NCI-H82 treated with DMSO at 0.1 percent for 48 hours (cell line): ENCODE measurements around the gene FBXL13.
"Not testable (repeated sequence)": the region's sequence is repeated elsewhere in the genome, so short reads cannot be mapped to it uniquely, and the experiment has no call there.

Source experiments
- DNase-seq: peaks from one replicate; lab custom pipeline; 2025; ENCODE audit not compliant: unreplicated experiment; lab: John Stamatoyannopoulos, UW

FBXL13 gene

DNA sequence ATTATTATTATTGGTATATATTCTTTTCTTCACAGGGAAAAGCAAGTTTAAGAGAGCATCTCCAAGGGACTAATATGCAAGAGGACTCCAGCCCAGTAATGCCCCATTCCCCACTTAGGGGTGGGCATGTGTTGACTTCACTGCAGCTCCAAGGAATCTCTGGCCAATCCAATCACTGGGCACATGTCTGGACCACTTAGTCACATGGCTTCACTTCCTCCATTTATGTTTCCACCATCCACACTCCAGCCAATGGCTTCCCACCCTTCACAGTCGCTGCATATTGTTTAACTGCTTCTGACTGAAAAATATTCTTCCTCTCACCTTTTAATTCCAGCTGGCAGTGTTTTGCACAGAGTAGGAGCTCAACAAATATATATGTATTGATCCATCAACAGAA, 43.6 kb downstream of the FBXL13 start:
- no peak for DNase-seq

DNA sequence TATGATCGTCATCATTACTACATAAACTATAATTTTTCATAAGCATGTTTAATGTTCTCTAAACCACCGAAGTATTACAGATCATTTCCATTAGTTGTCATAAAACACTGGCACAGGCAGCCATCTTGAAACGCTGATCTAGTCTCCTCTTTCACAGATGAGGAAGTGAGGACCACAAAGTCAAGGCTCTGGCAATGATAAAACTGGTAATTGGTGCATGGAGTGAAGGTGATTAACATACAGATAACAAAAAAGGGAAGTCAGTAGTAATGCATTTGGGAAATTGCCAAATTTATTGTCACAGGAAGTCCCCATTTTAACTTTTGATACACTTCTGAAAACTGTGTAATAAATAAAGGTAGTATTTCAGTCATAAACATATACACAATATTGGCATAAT, 49.3 kb downstream of the FBXL13 start:
- no peak for DNase-seq

DNA sequence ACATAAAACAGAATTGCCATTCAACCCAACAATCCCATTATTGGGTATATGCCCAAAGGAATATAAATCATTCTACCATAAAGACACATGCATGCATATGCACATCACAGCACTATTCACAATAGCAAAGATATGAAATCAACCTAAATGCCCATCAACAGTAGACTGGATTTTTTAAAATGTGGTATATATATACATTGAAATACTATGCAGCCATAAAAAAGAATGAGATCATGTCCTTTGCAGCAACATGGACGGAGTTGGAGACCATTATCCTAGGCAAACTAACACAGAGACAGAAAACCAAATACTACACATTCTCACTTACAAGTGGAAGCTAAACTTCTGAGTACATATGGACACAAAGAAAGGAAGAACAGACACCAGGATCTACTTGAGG, 51.0 kb downstream of the FBXL13 start:
- not testable (repeated sequence) for DNase-seq

DNA sequence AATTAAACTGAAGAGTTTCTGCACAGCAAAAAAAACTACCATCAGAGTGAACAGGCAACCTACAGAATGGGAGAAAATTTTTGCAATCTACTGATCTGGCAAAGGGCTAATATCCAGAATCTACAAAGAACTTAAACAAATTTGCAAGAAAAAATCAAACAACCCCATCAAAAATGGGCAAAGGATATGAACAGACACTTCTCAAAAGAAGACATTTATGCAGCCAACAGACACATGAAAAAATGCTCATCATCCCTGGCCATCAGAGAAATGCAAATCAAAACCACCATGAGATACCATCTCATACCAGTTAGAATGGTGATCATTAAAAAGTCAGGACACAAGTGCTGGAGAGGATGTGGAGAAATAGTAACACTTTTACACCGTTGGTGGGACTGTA, 53.1 kb downstream of the FBXL13 start:
- not testable (repeated sequence) for DNase-seq

DNA sequence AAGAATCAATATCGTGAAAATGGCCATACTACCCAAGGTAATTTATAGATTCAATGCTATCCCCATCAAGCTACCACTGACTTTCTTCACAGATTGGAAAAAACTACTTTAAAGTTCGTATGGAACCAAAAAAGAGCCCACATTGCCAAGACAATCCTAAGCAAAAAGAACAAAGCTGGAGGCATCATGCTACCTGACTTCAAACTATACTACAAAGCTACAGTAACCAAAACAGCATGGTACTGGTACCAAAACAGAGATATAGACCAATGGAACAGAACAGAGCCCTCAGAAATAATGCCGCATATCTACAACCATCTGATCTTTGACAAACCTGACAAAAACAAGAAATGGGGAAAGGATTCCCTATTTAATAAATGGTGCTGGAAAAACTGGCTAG, 53.7 kb downstream of the FBXL13 start:
- DNase-seq: not testable (repeated sequence)

DNA sequence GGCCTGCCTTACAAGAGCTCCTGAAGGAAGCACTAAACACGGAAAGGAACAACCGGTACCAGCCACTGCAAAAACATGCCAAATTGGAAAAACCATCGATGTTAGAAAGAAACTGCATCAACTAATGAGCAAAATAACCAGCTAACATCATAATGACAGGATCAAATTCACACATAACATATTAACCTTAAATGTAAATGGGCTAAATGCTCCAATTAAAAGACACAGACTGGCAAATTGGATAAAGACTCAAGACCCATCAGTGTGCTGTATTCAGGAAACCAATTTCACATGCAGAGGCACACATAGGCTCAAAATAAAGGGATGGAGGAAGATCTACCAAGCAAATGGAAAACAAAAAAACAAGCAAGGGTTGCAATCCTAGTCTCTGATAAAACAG, 56.3 kb downstream of the FBXL13 start:
- DNase-seq: not testable (repeated sequence)

DNA sequence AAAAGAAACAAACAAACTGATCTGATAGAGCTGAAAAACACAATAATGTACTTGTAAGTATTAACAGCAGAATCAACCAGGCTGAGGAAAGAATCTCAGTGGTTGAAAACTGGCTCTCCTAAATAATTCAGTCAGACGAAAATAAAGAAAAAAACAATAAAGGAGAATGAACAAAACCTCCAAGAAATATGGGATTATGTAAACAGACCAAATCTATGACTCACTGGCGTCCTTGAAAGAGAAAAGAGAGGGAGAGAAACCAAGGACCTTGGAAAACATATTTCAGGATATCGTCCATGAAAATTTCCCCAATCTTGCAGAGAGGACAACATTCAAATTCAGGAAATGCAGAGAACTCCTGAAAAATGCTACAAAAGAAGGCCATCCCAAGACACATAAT, 62.9 kb downstream of the FBXL13 start:
- no peak for DNase-seq

DNA sequence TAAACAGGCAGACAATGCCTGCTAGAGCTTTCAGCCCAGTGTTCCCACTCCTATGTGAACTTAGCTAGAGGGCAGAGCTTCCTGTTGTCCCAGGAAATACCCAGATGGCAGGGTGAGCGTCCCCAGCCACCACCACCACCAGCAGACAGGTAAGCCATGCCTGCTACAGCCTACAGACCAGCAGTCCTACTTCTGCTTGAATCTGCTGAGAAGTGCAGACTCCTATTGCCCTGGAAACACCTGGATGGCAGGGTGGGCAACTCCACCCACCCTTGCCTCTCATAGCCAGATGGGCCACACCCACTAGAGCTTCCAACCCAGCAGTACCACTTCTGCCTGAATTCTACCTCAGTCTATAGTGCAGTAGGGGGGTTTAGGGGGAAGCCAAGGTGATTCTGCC, 64.4 kb downstream of the FBXL13 start:
- no peak for DNase-seq

DNA sequence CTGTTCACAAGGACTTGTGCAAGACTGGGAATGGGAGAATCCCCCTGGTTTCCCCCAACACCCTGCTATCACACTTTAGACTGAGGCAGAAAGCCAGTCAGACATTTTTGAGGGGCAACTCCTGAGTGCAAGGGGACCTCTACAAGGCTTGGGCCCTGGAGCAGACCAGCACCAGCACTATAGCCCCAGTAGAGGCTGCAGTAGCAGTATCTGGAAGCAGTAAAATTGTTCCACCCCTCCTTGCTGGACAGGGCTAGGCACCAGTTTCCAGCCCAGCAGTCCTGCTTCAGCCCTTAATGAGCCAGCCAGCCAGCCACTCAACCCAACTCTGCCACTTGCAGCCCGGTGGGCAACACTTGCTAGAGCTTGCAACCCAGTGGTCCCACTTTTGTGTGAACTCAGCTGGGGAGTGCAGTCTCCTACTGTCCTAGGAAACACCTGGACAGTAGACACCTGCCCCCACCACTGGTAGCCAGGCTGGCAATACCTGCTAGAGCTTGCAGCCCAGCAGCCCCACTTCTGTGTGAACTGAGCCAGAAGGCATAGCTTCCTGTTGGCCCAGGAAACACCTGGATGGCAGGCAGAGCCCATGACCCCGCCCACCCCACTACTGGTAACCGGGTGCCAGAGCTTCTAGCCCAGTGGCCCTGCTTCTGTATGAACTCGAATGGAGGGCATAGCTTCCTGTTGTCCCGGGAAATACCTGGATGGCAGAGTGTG, 65.0 kb downstream of the FBXL13 start:
- no peak for DNase-seq

DNA sequence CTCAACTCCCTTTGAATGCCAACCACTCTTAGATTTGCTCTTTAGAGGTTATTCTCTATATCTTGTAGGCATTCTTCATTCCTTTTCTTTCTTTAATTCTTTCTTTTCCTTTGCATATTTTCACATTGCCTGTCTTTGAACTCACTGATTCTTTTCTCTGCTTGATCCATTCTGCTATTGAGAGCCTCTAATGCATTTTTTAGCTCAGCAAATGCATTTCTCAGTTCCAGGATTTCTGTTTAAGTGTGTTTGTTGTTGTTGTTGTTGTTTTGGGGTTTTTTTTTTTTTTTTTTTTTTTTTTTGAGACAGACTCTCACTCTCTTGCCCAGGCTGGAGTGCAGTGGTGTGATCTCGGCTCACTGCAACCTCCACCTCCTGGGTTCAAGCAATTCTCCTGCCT, 71.6 kb downstream of the FBXL13 start:
- DNase-seq: no peak

DNA sequence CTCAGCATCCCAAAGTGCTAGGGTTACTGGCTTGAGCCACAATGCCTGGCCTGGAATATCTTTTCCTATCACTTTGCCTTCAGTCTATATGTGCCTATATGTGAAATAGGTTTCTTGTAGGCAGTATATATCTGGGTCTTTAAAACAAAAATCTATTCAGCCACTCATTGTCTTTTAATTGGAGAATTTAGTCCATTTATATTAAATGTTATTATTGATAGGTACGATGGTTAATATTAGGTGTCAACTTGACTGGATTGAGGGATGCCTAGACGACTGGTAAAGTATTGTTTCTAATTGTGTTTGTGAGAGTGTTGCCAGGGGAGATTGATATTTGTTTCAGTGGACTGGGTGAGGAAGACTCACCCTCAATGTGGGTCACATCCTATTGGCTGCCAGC, 73.4 kb downstream of the FBXL13 start:
- DNase-seq: no peak

DNA sequence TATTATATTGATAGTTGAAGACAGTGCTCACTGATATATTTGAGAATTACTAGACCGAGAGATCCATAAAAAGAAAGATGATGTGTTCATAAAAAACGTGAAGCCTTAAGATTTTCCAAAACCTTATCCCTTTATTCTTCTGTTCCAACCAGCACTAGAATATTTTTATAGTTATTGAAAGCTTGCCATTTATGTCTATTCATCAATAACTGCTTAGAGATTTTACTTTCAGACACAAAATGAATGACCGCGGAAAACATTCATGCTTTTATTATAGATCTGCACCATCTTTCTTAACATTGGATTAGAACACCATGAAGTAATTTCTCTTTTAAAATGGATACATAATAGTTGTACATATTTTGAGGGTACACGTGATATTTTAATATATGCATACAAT, 77.6 kb downstream of the FBXL13 start:
- no peak for DNase-seq

DNA sequence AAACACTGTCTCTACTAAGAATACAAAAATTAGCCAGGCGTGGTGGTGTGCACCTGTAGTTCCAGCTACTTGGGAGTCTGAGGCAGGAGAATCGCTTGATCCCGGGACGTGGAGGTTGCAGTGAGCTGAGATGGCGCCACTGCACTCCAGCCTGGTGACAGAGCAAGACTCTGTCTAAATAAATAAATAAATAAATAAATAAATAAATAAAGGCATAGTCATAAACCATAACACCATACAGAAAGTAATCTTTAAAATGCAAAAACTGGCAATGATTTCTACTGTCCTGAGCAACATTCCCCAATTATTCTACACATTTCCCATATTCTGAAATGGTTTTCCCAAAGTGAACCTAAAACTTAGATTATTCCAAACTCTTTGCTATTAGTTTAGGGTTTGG, 79.0 kb downstream of the FBXL13 start:
- DNase-seq: not testable (repeated sequence)

DNA sequence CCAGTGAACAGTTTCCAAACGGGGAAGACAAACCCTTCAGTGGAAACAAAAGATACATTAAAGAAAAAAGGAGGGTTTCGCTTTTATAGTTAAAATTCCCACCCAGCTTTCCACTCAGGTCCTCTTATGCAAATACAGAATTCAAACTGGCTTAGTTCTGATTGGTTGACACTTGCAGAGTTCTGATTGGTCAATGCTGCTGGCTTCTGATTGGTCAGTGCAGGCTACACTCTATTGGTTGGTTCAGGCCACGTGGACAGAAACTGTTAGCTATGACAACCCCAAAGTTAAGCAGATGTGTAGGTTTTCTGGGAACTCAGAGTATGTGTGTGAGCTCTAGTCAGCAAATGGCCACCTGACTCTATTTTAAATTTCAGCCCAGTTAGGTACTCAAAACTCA, 80.0 kb downstream of the FBXL13 start:
- no peak for DNase-seq

DNA sequence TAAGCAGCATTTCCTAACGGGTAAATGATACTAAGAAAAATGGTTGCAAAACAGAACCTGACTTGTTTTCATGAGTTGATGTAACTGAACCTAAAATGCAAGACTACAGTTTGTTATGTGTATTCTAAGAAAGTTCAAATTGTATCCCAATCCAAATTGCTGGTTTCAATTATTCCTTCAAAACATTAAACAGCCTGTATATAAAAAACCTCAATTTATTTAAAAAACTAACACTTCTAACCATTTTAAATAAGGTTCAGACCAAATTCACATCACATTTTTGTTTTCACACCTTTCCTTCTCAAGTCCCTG, 80.9 kb downstream of the FBXL13 start:
- no peak for DNase-seq

DNA sequence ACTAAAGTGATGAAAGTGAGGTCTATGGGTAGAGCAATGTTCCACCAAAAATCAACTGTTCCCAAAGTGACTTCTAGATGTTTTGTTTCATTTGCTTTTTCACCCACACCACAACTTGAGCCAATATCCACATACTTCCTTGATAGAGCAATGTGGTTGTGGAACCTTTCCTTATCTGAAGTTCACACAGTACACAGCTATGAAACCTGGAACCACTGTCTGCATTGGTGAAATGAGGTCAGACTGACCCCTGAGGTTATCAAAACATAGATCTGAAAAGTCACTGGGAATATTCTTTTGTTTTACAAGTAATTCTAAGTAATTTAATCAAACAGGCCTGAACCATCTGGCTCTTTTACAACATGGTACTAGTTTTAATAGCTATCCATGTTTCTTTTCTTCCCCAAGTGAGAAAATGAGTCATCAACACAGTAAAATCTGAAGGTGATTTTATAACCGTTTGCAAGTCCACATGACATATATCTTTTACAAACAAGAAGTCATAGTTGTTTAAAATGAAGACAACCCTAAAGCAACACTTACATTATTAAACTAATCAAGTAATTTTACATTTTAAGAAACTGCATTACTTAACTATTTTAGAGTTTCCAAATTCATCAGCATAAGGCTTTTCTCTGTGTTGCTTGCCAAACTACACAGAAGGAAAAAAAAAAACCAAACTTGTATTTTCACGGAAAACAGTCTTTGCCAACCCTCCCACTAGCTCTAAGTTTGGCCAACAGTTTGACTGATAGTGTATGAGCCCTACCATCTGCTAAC, 81.5 kb downstream of the FBXL13 start:
- no peak for DNase-seq

DNA sequence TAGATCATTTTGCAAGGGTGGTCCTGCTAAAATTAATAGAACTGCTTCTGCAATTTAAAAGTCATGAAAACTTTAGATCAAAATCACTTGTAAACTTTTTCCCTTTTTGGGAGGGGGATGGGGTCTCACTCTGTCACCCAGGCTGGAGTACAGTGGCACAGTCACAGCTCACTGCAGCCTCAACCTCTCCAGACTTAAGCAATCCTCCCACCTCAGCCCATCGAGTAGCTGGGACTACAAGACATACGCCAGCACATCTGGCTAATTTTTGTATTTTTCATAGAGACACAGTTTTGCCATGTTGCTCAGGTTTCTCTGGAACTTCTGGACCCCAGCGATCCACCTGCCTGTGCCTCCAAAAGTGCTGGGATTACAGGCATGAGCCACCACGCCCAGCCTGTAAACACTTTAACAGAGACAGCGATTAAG, 82.1 kb downstream of the FBXL13 start:
- no peak for DNase-seq

DNA sequence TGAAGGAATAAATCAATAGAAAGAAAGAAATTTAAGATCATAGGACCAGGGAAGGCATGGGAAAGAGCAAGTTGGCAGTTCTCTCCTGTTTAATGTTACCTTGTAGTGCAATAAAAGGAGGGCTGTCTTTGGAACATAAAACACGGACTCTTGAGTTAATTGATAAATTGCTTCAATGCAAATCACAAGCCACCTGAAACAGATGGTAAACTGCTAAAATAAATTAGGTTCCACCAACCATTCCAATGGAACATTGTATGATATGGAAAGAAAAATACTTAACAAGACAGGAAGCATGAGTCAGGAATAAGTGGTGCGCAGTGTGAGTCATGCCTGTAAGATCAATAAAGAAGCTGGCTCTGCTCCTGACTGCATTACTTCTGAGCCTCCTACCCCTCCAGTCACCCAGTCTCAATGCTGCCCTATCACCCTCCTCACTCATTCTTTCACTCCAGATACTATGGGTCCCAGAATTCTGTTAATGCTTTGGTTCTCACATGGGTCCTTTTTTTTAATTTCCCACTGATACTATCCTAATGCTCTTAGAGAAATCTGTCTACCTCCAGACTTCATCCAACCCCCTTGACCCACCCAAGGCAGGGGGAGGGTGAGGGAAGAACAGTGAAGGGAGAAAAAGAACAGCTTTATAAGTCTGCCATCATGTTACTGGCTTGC, 82.9 kb downstream of the FBXL13 start:
- no peak for DNase-seq

DNA sequence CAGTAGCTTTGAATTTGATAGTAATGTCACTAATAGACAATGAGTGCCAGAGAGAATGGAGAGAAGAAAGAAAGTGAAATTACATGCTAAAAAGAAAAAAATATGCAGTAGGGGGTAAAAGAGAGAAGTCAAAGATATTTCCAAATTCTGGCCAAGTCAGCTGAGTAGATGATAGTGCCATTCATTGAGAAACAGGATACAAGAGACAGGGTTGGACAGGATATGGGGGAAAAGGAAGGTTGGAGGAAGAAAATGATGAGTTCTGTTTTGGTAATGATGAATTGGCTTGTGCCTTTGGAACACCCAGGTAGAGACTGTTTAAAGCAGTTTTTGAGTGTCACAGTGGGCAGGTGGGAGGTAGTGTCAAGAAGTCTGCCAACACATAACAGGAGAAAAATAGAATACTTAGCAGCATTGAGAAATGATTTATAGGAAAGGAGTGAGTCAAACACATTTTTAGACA, 83.5 kb downstream of the FBXL13 start:
- DNase-seq: no peak

DNA sequence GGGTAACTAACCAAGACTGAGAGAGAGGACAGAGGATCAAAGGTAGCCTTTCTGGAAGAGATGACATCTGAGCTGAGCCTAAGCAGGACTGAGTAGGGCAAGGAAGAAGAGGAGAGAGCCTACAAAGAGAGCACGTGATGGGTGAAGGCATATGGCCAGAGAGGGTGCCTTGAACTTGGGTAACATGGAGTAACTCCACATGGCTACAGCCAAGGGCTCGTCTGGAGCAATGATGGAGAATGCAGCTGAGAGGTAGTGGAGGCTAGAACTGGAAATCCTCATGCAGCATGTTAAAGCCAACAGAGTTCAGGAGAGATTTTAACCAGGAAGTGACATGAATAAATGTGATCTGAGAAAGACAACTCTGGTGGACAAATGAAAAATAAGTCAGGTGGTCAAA, 84.0 kb downstream of the FBXL13 start:
- no peak for DNase-seq

DNA sequence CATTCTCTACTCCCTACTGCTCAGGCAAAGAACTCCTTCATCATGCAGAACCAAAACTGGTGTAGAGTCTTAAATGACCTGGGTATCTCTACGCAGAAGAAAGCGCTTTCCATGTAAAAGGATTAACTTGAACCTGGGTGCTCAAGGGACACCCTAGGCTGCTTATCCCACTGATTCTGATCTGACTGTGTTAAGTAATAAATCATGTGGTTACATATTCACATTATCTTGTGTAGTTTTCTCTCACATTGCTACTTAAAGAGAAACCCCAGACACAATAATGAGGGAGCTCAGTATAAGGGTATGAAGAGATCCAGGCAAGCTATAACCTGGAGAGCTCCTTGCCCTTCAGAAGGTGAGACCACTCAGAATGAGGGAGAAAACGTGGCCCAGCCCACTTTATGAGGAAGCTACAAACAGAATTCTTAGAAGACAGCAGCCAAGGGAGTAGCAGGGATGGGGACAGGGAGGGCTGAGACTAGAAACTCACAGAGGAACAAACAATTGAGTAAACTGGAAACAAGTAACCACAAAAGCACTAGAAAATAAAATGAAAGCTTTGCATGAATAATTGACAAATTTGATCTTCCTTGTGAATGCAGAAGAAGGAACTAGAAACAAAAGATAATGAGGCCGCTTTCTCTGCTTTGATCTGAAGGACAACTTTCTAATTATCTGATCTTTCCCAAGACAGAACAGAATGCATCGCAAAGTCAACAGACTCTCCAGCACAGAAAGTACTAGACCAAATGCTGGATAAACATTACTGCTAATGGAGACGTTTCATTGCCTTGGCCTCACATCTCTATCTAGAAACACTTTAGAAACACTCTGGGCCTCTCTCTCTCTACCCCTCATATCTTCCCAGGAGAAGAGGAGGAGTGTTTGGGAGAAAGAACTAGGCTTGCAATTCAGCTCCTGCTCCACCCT, 85.7 kb downstream of the FBXL13 start:
- DNase-seq: no peak
